ENCODE data around the gene MEGF11. TPM values are rescaled to one million over a fixed set of nuclear protein-coding genes. Genes with fewer than 3 reads are reported as not detected.

Gene MEGF11
- total RNA-seq, 6 experiments from 2014 or later: not detected

DNA sequence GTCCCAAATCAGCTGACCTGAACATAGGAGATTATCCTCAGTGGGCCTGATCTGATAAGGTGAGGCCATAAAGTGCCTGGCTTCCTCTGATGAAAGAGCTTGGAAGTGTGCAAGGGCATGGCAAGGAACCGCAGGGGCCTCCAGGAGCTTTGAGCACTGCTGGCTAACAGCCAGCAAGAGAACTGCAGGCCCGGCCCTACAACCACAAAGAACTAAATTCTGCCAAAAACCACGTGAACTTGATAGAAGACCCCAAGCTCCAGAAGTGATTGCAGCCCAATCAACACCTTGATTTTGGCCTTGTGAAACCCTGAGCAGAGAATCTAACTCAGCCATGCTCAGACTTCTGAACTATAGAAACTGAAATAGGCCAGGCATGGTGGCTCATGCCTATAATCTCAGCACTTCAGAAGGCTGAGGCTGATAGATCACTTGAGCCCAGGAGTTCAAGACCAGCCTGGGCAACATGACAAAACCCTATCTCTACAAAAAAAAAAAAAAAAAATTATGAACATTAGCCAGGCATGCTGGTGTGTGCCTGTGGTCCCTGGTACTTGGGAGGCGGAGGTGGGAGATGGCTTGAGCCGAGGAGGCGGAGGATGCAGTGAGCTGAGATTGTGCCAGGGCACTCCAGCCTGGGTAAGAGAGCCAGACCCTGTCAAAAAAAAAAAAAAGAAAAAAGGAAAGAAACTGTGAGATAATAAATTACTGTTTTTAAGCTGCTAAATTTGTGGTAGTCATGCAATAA, 32.2 kb upstream of the MEGF11 start:
- H3K27me3 Mint-ChIP-seq (ENCODE audit: insufficient read depth): peaks cover 11% of the 10 kb centered on the region
- TF ChIP-seq, protein P1, sequence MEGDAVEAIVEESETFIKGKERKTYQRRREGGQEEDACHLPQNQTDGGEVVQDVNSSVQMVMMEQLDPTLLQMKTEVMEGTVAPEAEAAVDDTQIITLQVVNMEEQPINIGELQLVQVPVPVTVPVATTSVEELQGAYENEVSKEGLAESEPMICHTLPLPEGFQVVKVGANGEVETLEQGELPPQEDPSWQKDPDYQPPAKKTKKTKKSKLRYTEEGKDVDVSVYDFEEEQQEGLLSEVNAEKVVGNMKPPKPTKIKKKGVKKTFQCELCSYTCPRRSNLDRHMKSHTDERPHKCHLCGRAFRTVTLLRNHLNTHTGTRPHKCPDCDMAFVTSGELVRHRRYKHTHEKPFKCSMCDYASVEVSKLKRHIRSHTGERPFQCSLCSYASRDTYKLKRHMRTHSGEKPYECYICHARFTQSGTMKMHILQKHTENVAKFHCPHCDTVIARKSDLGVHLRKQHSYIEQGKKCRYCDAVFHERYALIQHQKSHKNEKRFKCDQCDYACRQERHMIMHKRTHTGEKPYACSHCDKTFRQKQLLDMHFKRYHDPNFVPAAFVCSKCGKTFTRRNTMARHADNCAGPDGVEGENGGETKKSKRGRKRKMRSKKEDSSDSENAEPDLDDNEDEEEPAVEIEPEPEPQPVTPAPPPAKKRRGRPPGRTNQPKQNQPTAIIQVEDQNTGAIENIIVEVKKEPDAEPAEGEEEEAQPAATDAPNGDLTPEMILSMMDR (IDR thresholded peaks at IDR 0.05): no peak
- no peak overlapping the region for H3K4me3 Mint-ChIP-seq
- no peak for DNase-seq
- H3K27ac Mint-ChIP-seq: no peak overlapping the region
- H3K9me3 Mint-ChIP-seq: no peaks in the 10 kb centered on the region
- peaks cover 8% of the 10 kb centered on the region for H3K4me1 Mint-ChIP-seq (ENCODE audit: low read depth)
- H3K36me3 Mint-ChIP-seq (ENCODE audit: low read depth): no peaks in the 10 kb centered on the region

DNA sequence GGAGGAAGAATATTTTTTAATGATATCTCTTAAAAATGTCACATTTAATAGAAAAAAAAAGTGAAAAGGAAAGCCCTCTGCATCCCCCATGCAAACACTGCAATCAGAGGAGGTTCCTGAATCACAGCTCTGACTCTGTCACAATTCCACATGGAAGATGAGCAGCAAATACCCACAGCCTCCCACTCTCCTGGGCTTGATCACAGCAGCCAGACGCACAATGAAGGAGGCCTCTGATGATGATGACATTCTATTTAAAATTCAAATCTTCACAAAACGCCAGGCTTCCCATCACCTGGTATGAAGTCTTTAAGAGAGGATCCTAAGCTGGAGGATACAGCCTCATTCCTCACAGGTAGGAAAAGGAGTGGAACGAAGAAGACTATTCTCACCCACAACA, 30.7 kb upstream of the MEGF11 start:
- Mint-ChIP-seq H3K9me3 (no peaks in the 10 kb centered on the region), H3K27me3 (ENCODE audit: insufficient read depth) (peaks cover 24% of the 10 kb centered on the region), H3K4me1 (ENCODE audit: low read depth) (peaks cover 8% of the 10 kb centered on the region), H3K36me3 (ENCODE audit: low read depth) (no peaks in the 10 kb centered on the region), H3K4me3 (no peak overlapping the region), H3K27ac (no peak overlapping the region)
- no peak for DNase-seq
- TF ChIP-seq, protein P1 (IDR thresholded peaks at IDR 0.05): no peak

DNA sequence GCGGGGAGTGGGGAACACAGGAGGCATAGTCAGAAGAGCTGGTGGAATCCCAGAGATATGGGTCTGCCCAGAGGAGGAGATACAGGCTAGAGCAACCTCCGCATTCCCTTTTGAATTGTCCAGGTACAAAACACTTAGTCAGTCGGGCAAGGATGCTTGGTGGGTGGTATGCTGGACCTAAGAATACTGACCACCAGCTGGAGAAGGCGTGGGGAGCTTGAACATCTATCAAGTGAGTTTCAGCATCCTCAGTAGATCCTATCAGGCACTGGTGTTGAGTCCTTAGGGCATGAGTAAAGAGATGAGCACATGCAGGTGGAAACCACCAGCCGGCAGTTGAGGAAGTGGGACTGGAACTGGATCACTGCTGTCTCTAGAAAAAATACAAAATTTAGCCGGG, 25.1 kb upstream of the MEGF11 start:
- Mint-ChIP-seq H3K27ac (no peak overlapping the region), H3K4me1 (ENCODE audit: low read depth) (no peaks in the 10 kb centered on the region), H3K9me3 (no peaks in the 10 kb centered on the region), H3K36me3 (ENCODE audit: low read depth) (no peaks in the 10 kb centered on the region), H3K4me3 (no peak overlapping the region), H3K27me3 (ENCODE audit: insufficient read depth) (peaks cover 31% of the 10 kb centered on the region)
- no peak for DNase-seq
- TF ChIP-seq, protein P1 (IDR thresholded peaks at IDR 0.05): no peak

DNA sequence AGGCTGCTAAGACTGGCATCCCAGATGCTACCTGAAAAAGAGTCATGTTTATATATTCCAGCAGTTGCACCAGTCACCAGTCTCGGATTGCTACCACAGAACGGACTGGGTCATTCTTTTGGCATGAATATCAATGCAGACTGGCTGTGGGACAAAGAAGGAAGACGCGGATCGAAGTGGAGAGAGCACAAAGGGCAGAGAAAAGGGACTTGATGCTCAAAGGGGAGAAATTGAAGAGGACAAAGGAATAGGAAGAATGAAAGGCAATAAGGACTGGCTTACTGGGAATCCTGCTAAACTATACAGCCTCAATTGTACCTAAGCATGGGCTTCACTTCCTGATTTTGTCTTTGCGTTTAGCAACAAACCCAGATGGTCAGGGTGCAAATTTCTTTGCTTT, 24.5 kb upstream of the MEGF11 start:
- peaks cover 31% of the 10 kb centered on the region for H3K27me3 Mint-ChIP-seq (ENCODE audit: insufficient read depth)

DNA sequence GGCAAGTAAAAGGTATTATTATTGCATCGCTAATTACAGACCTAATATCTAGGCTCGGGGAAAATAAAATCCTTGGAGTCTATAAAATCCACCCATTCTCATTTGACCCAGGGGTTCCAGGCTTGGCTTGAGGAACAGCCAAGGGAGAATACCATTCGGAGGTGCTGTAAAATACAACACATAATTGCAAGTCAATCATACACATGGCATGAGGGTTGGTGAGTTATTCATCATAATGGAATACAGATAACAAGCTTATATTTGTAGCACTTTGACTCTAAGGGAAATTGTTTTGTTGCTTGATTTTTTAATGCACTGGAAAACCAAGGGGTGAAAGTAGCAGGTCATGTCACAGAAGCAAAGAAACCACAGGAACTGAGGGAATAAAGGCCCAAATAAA, 23.0 kb upstream of the MEGF11 start:
- Mint-ChIP-seq H3K36me3 (ENCODE audit: low read depth) (no peaks in the 10 kb centered on the region), H3K9me3 (no peaks in the 10 kb centered on the region), H3K4me1 (ENCODE audit: low read depth) (no peaks in the 10 kb centered on the region), H3K4me3 (no peak overlapping the region), H3K27ac (no peak overlapping the region), H3K27me3 (ENCODE audit: insufficient read depth) (peaks cover 32% of the 10 kb centered on the region)
- TF ChIP-seq, protein P1 (IDR thresholded peaks at IDR 0.05): no peak
- no peak for DNase-seq

More for the DNA sequence above, 24.5 kb upstream of the MEGF11 start:
- no peak for DNase-seq
- Mint-ChIP-seq H3K9me3 (no peaks in the 10 kb centered on the region), H3K4me3 (no peak overlapping the region), H3K27ac (no peak overlapping the region), H3K36me3 (ENCODE audit: low read depth) (no peaks in the 10 kb centered on the region), H3K4me1 (ENCODE audit: low read depth) (no peaks in the 10 kb centered on the region)
- TF ChIP-seq, protein P1 (IDR thresholded peaks at IDR 0.05): no peak

All from HFFc6 (cell line).